OCI-LY7 (cell line): ENCODE measurements around the gene SLC31A1.

Experiments used
- EZH2phosphoT487 ChIP-seq: fragments of 200-600 bp; sonication (generic); IDR thresholded peaks from 2 replicates; pipeline ENCODE4 v1.6.1; 2018; ENCODE audit warnings: low read depth, borderline replicate concordance, mild to moderate bottlenecking, mixed run types, antibody characterized with exemption, low read length, moderate library complexity, mixed read lengths
- TF ChIP-seq, protein P1 (sequence below): fragments of 200-600 bp; sonication (generic); conservative IDR thresholded peaks from 2 replicates; pipeline ENCODE4 v1.5.1; 2014; ENCODE audit warnings: mild to moderate bottlenecking, antibody characterized with exemption, low read length, moderate library complexity, mixed read lengths

GRCh38 chr9:113289091-113289490 is 67.7 kb downstream of the SLC31A1 start:
- TF ChIP-seq, protein P1, sequence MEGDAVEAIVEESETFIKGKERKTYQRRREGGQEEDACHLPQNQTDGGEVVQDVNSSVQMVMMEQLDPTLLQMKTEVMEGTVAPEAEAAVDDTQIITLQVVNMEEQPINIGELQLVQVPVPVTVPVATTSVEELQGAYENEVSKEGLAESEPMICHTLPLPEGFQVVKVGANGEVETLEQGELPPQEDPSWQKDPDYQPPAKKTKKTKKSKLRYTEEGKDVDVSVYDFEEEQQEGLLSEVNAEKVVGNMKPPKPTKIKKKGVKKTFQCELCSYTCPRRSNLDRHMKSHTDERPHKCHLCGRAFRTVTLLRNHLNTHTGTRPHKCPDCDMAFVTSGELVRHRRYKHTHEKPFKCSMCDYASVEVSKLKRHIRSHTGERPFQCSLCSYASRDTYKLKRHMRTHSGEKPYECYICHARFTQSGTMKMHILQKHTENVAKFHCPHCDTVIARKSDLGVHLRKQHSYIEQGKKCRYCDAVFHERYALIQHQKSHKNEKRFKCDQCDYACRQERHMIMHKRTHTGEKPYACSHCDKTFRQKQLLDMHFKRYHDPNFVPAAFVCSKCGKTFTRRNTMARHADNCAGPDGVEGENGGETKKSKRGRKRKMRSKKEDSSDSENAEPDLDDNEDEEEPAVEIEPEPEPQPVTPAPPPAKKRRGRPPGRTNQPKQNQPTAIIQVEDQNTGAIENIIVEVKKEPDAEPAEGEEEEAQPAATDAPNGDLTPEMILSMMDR, result no peak
- TF ChIP-seq EZH2phosphoT487, result no peak
